Epidermal melanocyte (primary cell): ENCODE results near the gene NEURL1.
A peak's percentile ranks its signal among the peaks of the same experiment; 100 is the strongest.

Experiments
- DNase-seq: peaks from one replicate; pipeline ENCODE4 v3.0.0; 2011; ENCODE audit warnings: low spot score; ENCODE audit not compliant: insufficient read length

NEURL1 gene

GRCh38 chr10:103545366-103545765 is 51.9 kb downstream of the NEURL1 start:
- DNase-seq: no peak

- DNase-seq: no peak
Observed at GRCh38 chr10:103545771-103546281, 52.3 kb downstream of the NEURL1 start.

GRCh38 chr10:103546401-103546800 is 52.9 kb downstream of the NEURL1 start:
- DNase-seq: no peak

GRCh38 chr10:103547391-103547946 is 54.0 kb downstream of the NEURL1 start:
- DNase-seq: no peak

DNA sequence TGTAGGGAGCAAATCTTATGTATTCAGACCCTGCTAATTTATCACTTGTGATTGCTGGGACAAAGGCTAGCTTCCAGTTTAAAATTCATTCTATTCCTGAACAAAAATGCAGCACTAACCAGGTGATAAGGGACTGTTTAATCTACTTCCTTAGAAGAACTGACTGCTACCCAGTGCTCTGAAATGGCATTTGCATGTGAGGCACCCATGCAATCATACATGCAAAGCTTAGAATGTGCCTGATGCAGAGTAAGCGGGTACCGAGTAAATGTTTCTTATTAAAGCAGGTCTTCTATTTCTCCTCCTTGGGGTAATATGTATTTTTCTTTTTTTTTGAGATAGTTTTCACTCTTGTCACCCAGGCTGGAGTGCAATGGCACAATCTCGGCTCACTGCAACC is 54.5 kb downstream of the NEURL1 start:
- DNase-seq: no peak

- DNase-seq: no peak
Observed at GRCh38 chr10:103548581-103549348, 55.3 kb downstream of the NEURL1 start.

DNA sequence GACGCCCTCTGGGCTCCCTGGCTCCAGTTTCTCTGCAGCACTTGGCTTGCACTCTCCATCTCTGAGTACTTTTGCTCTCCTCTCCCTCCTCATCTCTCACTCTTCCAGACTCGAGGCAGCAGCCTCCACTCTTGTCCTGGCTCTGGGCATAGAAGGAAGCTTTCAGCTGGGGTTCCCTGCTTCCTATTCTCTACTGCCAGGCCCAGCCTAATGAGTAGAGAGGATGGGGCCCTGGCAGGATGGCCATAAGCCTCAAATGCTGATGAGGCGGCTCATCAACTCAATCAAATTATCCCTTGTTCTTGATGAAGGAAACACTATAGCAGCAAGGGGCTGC is 55.8 kb downstream of the NEURL1 start:
- DNase-seq: no peak

DNA sequence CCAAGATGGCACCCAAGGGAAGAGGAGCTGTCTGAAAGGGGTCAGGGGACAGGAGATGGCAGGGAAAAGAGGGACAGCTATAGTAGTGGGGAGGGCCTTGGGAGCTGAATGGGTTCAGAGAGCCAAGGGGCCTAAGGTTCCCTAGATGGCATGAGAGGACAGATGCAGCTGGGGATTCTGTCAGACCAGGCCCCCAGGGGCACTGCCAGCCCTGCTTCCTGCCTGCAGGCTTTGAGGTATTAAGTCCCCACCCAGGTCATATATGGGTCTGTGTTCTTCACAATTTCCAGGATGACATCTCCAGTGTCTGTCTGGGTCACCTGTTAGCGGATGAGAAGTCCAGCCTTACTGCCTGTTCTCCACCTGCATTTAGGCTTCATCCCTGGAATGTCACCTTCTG is 56.7 kb downstream of the NEURL1 start:
- no peak for DNase-seq

DNA sequence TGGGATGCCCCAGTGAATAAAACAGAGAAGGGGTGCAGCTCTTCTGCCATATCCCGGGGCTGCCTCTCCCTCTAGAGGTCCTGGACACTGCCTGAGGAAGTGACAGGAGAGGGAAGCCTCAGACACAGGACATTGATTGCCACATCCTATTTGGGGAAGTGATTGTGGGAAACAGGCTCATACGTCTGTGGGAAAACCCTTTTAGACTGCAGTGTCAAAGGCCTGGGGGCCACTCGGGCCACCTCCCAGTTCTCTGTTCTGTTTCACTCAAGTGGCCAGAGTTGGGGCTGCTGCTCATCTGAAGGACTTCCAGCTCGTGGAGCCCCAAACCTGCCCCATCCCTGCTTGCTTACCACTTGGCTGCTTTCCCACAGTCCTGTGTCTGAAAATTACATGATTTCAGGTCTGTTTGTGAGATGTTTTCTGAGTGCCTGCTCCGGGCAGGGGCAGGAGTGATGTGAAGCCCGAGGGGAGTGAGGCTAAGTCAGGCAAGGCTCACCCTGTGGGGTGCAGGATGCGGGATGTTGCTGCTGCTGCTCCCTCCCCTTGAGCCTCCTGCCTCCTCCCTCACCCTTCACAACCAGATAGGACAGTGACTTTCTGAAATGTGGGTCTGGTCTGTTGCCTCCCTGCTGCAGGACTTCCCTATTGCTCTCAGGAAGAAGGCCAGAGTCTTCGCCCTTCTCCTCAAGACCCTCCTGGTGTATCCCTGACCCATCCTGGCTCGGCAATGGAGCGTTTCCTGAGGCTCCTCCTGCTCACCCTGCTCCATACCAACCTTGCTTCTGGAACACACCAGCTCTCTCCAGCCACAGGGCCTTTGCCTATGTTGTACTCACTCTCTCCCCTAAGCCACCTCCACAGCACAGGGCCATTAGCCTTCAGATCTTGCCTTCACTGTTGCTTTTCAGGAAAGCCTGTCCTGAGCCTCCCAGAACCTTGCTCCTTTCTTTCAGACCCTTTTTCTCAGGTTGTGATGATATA is 58.4 kb downstream of the NEURL1 start:
- no peak for DNase-seq

- no peak for DNase-seq
Observed at GRCh38 chr10:103552856-103553742, 59.6 kb downstream of the NEURL1 start.

DNA sequence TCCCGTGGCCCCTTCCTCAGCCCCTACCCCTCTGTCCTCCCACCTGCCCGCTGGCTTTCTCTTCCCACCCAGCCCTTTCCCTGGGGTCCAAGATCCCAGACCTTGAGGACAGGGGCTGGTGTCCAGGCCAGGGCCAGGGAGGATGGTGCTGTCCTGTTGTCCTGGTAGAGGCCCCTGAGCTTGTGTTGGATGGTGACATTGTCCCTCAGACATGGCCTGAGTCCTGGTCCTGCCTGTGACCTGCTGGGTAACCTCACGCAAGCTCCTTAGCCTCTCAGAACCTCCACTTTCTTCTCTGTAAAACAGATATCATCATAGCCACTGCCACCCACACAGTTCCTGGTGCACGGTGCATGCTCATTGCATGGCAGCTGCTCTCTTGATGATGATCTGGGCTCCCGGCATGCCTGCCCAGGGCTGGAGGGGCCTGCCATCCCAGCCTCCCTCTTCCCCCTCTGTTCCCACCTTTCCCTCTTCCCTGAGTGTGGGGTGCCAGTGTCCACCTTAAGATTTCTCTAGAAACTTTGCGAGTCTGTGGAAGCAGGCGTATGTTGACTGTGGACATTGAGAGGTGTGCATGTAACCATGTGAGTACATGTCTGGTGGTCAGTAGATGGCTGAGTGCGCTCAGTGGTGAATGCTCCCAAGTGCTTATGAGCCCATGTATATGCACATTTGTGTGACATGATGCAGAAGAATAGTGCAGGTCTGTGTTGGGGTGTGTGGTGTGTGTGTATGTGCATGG is 60.4 kb downstream of the NEURL1 start:
- DNase-seq: no peak

DNA sequence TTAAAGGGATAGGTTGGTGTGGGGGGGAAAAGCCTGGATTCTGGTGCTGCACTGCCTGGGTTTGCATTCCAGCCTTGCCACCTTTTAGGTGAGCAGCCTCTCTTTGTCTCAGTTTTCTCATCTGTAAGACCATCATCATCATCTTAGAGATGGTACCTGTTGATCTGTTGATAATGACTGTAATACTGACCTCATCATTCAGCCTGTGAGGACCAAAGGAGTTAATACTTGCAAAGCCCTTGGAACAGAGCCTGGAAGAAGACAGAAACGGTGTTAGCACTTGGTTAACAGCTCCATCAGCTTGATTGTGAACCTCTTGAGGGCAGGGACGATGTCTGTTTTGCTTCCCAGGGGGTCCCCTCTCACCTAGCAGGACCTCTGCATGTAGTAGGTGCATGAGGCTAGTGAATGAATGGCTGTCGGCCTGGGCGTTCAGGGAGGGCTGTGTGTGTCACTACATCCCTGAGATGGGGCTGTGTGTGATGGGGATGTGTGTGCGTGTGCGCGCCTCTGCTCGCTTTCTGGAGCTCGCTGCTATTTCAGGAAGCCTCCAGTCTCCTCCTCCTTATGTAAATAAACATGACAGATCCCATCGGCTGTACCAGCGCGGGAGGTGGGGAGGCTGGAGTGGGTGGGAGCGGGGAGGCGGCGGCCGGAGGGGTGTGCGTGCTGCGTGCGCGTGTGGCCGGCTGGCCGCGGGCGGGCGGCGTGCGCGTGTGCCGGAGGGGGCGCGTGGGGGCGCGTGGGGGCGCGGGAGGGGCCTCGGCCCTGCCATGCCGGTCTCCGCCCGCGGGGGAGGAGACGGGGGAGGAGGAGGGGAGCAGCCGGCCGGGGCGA is 61.2 kb downstream of the NEURL1 start:
- DNase-seq: peak; percentile 81

DNA sequence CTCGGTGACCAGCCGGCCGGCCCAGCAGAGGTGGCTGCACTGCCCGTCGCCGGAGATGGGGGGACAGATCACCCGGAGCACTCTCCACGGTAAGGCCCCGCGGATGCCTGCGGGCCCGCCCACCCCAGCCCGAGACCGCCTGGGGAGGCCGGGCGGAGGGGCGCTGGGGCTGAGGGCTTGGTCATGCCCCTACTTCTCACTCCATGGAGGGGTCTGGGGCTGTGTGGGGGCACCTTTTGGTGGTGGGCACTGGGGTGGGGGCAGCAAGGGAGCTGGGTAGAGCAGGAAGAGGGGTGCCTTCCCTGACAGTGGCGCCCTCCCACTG is 61.8 kb downstream of the NEURL1 start:
- no peak for DNase-seq

GRCh38 chr10:103555712-103556111 is 62.2 kb downstream of the NEURL1 start:
- DNase-seq: no peak

- no peak for DNase-seq
Observed at GRCh38 chr10:103556383-103557007, 63.0 kb downstream of the NEURL1 start.

DNA sequence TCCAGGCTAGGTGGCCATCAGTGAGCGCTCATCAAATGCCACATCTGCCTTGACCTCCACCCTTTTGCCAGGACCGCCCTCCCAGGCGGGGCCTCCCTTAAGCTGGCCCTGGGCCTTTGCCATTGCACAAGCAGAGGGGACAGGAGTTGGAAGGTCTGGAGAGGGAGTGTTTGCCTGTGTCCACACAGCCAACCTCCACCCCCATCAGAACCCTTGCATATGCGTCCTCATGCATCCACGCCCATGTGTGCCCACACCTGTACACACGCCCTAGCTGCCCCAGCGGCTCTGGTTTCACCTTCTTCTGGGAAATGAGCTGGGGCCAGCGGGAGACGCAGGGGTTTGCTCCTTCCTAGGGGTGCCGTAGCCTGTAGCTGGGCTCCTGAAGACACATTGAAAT is 64.0 kb downstream of the NEURL1 start:
- no peak for DNase-seq

DNA sequence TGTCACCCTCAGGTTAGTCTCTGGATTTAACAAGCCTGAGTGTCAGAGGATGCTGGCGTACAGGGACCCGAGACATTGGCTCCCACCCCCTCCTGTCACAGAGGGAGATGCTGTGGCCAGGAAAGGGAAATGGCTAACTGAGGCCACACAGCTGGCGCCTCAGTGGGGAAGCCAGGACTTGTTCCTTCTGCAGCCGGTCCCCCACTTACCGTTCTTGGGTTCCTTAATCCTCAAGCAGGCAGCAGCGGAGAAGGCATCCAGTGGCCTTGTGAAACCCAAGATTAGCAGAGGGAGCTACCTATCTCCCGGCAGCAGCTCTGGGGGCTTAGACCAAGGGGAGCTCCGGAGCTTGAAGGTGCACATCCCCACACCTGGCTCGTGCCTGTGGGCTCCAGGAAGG is 65.4 kb downstream of the NEURL1 start:
- DNase-seq: no peak

DNA sequence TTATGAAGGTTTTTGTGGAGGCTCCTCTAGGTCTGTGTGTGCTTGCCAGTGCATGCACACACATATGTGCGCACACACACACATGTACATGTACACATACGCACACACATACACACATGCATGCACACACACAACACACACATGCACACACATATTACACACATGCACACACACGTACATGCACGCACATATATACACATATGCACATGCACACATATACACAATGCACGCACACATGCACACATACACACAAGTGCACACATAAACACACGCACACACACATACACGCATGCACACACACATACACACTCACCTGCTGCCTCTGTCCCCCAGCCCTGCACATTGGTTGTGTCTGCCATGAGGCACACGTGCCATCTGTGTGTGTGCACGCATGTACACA is 66.3 kb downstream of the NEURL1 start:
- no peak for DNase-seq

DNA sequence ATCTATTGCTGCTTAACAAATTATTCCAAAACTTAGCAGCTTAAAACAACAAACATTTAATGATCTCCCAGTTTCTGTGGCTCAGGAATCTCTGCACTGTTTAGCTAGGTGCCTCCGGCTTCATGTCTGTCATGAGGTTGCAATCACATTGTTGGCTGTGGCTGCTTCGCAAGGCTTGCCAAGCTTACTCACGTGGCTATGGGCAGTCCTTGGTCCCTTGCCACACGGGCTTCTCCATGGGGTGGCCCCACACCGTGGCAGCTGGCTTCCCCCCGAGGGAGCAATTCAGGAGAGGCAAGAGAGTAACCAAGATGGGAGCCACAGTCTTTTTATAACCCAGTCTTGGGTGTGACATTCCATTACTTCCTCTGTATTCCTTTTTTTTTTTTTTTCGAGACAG is 67.4 kb downstream of the NEURL1 start:
- DNase-seq: no peak
